ENCODE measurements around the gene GALNT17. TPM values are rescaled to one million over a fixed set of nuclear protein-coding genes. Genes with fewer than 3 reads are reported as not detected.

GALNT17 gene
- total RNA-seq, 1 donor from 2014 or later, result 3.9 TPM

DNA sequence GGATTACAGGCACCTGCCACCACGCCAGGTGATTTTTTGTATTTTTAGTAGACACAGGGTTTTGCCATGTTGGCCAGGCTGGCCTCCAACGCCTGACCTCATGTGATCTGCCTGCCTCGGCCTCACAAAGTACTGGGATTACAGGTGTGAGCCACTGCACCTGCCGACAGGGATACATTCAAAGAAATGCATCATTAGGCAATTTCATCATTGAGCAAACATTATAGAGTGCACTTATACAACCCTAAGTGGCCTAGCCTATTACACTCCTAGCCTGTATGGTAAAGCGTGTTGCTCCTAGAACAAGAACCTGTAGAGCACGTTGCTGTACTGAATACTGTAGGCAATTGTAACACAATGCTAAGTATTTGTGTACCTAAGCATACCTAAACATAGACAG, 350.3 kb downstream of the GALNT17 start:
- Mint-ChIP-seq H3K4me1 (ENCODE audit: low read depth) (peaks cover 2% of the 10 kb centered on the region), H3K4me3 (ENCODE audit: low read depth) (no peak overlapping the region), H3K27me3 (peaks cover 4% of the 10 kb centered on the region), H3K27ac (no peak overlapping the region), H3K9me3 (ENCODE audit: low read depth) (no peaks in the 10 kb centered on the region), H3K36me3 (ENCODE audit: insufficient read depth) (no peaks in the 10 kb centered on the region)
- TF ChIP-seq, protein P1, sequence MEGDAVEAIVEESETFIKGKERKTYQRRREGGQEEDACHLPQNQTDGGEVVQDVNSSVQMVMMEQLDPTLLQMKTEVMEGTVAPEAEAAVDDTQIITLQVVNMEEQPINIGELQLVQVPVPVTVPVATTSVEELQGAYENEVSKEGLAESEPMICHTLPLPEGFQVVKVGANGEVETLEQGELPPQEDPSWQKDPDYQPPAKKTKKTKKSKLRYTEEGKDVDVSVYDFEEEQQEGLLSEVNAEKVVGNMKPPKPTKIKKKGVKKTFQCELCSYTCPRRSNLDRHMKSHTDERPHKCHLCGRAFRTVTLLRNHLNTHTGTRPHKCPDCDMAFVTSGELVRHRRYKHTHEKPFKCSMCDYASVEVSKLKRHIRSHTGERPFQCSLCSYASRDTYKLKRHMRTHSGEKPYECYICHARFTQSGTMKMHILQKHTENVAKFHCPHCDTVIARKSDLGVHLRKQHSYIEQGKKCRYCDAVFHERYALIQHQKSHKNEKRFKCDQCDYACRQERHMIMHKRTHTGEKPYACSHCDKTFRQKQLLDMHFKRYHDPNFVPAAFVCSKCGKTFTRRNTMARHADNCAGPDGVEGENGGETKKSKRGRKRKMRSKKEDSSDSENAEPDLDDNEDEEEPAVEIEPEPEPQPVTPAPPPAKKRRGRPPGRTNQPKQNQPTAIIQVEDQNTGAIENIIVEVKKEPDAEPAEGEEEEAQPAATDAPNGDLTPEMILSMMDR (IDR thresholded peaks at IDR 0.05; ENCODE audit: unreplicated experiment), result no peak
- DNase-seq (ENCODE audit: low spot score, unreplicated experiment), result no peak

DNA sequence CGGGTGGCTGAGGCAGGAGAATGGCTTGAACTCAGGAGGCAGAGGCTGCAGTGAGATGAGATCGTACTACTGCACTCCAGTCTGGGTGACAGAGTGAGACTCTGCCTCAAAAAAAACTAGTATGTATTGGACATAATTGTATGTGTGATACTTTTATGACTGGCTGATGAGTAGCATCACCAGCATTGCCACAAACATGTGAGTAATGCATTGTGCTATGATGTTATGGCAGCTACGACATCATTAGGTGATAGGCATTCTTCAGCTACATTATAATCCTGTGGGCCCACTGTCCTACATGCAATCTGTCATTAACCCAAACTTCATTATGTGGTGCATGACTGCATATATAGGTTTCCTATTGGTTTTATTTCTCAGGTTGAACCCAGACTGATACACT, 352.4 kb downstream of the GALNT17 start:
- no peak overlapping the region for H3K4me3 Mint-ChIP-seq (ENCODE audit: low read depth)
- H3K36me3 Mint-ChIP-seq (ENCODE audit: insufficient read depth), result no peaks in the 10 kb centered on the region
- no peak for DNase-seq (ENCODE audit: low spot score, unreplicated experiment)
- H3K9me3 Mint-ChIP-seq (ENCODE audit: low read depth), result no peaks in the 10 kb centered on the region
- H3K27ac Mint-ChIP-seq, result no peak overlapping the region
- peaks cover under 1% of the 10 kb centered on the region for H3K27me3 Mint-ChIP-seq
- no peaks in the 10 kb centered on the region for H3K4me1 Mint-ChIP-seq (ENCODE audit: low read depth)
- TF ChIP-seq, protein P1 (IDR thresholded peaks at IDR 0.05; ENCODE audit: unreplicated experiment), result no peak

DNA sequence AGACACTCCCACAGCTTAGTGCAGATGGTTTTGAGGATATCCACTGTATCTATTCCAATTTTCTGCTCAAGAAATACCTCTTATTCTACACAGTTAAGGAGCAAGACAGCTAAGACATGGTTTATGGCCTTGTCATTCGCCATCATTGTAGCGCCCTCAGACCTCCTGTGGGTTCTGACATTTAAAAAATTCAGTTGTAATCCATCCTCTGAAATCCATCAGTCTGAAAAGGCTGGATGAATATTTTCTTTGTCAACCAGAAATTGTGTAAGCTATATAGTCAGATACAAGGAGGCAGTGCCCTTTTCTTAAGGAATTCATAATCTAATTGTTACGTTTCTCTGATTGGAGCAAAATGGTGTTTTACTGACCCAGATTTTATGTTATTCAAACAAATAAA, 353.6 kb downstream of the GALNT17 start:
- Mint-ChIP-seq H3K27me3 (no peaks in the 10 kb centered on the region), H3K4me3 (ENCODE audit: low read depth) (no peak overlapping the region), H3K4me1 (ENCODE audit: low read depth) (no peaks in the 10 kb centered on the region), H3K27ac (no peak overlapping the region), H3K36me3 (ENCODE audit: insufficient read depth) (no peaks in the 10 kb centered on the region), H3K9me3 (ENCODE audit: low read depth) (no peaks in the 10 kb centered on the region)
- no peak for DNase-seq (ENCODE audit: low spot score, unreplicated experiment)
- TF ChIP-seq, protein P1 (IDR thresholded peaks at IDR 0.05; ENCODE audit: unreplicated experiment), result no peak

DNA sequence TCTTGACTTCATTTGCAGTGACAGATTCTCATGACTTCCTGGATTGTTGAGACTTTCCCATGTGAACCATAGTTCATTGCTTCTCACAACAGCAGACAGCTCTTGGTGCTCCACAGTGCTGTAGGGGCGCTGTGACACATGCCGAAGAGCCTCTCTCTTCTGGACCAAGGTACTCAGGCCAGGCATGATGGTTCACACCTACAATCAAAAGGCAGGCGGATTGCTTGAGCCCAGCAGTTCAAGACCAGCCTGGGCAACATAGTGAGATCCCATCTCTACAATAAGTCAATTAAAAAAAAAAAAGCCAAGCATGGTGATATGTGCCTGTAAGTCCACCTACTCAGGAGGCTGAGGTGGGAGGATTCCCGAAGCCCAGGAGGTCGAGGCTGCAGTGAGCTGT, 354.5 kb downstream of the GALNT17 start:
- Mint-ChIP-seq H3K27ac (no peak overlapping the region), H3K9me3 (ENCODE audit: low read depth) (no peaks in the 10 kb centered on the region), H3K4me3 (ENCODE audit: low read depth) (no peak overlapping the region), H3K4me1 (ENCODE audit: low read depth) (no peaks in the 10 kb centered on the region), H3K36me3 (ENCODE audit: insufficient read depth) (no peaks in the 10 kb centered on the region), H3K27me3 (no peaks in the 10 kb centered on the region)
- DNase-seq (ENCODE audit: low spot score, unreplicated experiment), result no peak
- TF ChIP-seq, protein P1 (IDR thresholded peaks at IDR 0.05; ENCODE audit: unreplicated experiment), result no peak

DNA sequence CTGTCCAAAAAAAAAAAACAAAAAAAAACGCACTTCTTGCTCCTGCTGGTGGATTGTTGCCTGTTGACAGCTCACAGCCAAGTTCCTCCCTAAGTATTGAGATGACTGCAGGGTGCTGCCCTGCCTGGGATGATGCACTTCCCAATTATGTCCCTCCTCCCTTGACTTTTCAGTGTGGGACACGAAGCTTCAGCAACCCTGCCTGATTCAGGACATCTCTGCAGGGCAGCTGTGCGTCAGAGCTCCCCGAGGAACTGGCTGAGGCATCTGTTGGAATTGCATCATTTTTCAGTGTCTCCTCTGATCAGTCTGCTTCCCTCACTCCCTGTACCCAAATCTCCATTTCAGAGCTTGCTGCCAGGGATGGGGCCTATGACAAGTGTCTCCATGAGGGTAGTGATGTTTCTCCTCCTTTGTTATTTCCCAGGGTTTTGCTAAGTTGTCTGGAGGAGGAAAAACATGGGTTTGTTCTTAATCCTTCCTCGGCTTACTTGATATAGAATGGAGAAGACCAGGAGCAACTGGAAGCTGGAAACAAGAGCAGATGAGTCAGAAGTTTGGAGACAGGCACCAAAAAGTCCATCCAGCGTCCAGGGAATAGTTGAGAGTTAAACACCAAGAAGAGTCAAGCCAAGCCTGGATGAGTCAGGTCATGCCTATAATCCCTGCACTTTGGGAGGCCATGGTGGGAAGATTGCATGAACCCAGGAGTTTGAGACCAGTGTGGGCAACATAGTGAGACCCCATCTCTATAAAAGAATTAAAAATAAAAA, 355.1 kb downstream of the GALNT17 start:
- no peaks in the 10 kb centered on the region for H3K36me3 Mint-ChIP-seq (ENCODE audit: insufficient read depth)
- no peak for DNase-seq (ENCODE audit: low spot score, unreplicated experiment)
- H3K4me3 Mint-ChIP-seq (ENCODE audit: low read depth), result no peak overlapping the region
- no peak overlapping the region for H3K27ac Mint-ChIP-seq
- TF ChIP-seq, protein P1 (IDR thresholded peaks at IDR 0.05; ENCODE audit: unreplicated experiment), result no peak
- no peaks in the 10 kb centered on the region for H3K27me3 Mint-ChIP-seq
- H3K9me3 Mint-ChIP-seq (ENCODE audit: low read depth), result no peaks in the 10 kb centered on the region
- H3K4me1 Mint-ChIP-seq (ENCODE audit: low read depth), result no peaks in the 10 kb centered on the region

Measured in progenitor cell of endocrine pancreas (in vitro differentiated cells).